HG02981 (cell line): ENCODE results near the gene EIF4G3.
"Not testable (repeated sequence)": the region's sequence is repeated elsewhere in the genome, so short reads cannot be mapped to it uniquely, and the experiment has no call there.

Experiments
- ATAC-seq: cut with Tn5 transposase; IDR thresholded peaks from one replicate; pipeline ENCODE4 v1.9.1; 2021; ENCODE audit warnings: mild to moderate bottlenecking, moderate library complexity; ENCODE audit not compliant: unreplicated experiment

EIF4G3 gene

GRCh38 chr1:21185221-21185731, 8.6 kb upstream of the EIF4G3 start:
- ATAC-seq = no peak

GRCh38 chr1:21184276-21184675, 7.6 kb upstream of the EIF4G3 start:
- no peak for ATAC-seq

GRCh38 chr1:21182181-21182731, 5.6 kb upstream of the EIF4G3 start:
- ATAC-seq = no peak

- not testable (repeated sequence) for ATAC-seq
Measured at GRCh38 chr1:21178271-21178670, 1.6 kb upstream of the EIF4G3 start.

- ATAC-seq = peak; percentile 13
Measured at GRCh38 chr1:21175670-21176581, 771 bp downstream of the EIF4G3 start.

GRCh38 chr1:21175324-21175669, 1.4 kb downstream of the EIF4G3 start:
- no peak for ATAC-seq

- ATAC-seq = no peak
Measured at GRCh38 chr1:21174654-21175323, 1.9 kb downstream of the EIF4G3 start.

- ATAC-seq = no peak
Measured at GRCh38 chr1:21174230-21174629, 2.5 kb downstream of the EIF4G3 start.

GRCh38 chr1:21173096-21173495, 3.6 kb downstream of the EIF4G3 start:
- not testable (repeated sequence) for ATAC-seq

GRCh38 chr1:21170837-21171236, 5.9 kb downstream of the EIF4G3 start:
- ATAC-seq = not testable (repeated sequence)

GRCh38 chr1:21168444-21168843, 8.3 kb downstream of the EIF4G3 start:
- no peak for ATAC-seq

- ATAC-seq = no peak
Measured at GRCh38 chr1:21165646-21166045, 11.1 kb downstream of the EIF4G3 start.

GRCh38 chr1:21165076-21165475, 11.6 kb downstream of the EIF4G3 start:
- ATAC-seq = no peak

GRCh38 chr1:21164266-21164665, 12.4 kb downstream of the EIF4G3 start:
- ATAC-seq = no peak

GRCh38 chr1:21162740-21163464, 13.8 kb downstream of the EIF4G3 start:
- no peak for ATAC-seq

GRCh38 chr1:21161842-21162241, 14.9 kb downstream of the EIF4G3 start:
- ATAC-seq = no peak

GRCh38 chr1:21160263-21160796, 16.4 kb downstream of the EIF4G3 start:
- no peak for ATAC-seq

GRCh38 chr1:21157868-21158267, 18.8 kb downstream of the EIF4G3 start:
- no peak for ATAC-seq

GRCh38 chr1:21157054-21157453, 19.6 kb downstream of the EIF4G3 start:
- ATAC-seq = no peak

GRCh38 chr1:21156019-21156418, 20.7 kb downstream of the EIF4G3 start:
- no peak for ATAC-seq

GRCh38 chr1:21154717-21155116, 22.0 kb downstream of the EIF4G3 start:
- no peak for ATAC-seq
